Cardiac fibroblast (primary cell): ENCODE measurements around the gene ABCB7.
"Not testable (repeated sequence)": the region's sequence is repeated elsewhere in the genome, so short reads cannot be mapped to it uniquely, and the experiment has no call there.

Experiments used
- DNase-seq, 2 donors: peaks; one replicate each; pipeline versions ENCODE4 v3.0.0 to v3.0.0-alpha.2; 2010; ENCODE audit warnings: low read depth in 2 of 2
- H3K4me3 ChIP-seq, 2 donors: replicated peaks in 1 of 2; 1 replicate in 1 of 2; 2 replicates in 1 of 2; pipeline ENCODE4 v1.5.1; 2011; ENCODE audit warnings: low read depth in 2 of 2, low read length in 2 of 2, mild to moderate bottlenecking in 2 of 2, moderate library complexity in 1 of 2
- CTCF ChIP-seq: IDR thresholded peaks from one replicate; pipeline ENCODE4 v1.5.1; 2011; ENCODE audit warnings: low read depth, mild to moderate bottlenecking, low read length, inconsistent platforms

The ABCB7 gene

DNA sequence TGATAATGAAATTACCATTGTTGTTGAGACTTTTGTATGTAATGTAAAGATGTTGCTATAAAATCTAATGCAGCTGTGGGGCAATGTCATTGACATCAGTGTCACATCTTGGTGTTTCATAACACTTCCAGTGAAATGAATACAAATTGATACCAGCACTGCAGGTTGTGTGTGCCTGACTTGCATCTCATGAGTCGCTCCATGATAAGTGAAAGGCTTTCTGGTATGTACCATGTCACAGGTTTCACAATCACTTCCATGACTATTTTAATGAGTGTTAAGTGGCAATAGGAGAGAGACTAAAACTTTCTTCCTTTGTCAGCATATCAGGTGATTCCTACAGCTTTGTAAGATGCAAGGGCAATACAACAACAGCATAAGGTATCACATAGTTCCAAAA, 94.4 kb downstream of the ABCB7 start:
- no peak overlapping the region for H3K4me3 ChIP-seq
- DNase-seq, result peak in 1 of 2 donors; percentile 1
- TF ChIP-seq CTCF, result no peak

GRCh38 chrX:75051047-75051446, 105.0 kb downstream of the ABCB7 start:
- no peak overlapping the region for H3K4me3 ChIP-seq
- no peak for TF ChIP-seq CTCF
- DNase-seq, result no peak

GRCh38 chrX:75045369-75045768, 110.7 kb downstream of the ABCB7 start:
- no peak for TF ChIP-seq CTCF
- DNase-seq, result no peak
- H3K4me3 ChIP-seq, result no peak overlapping the region

DNA sequence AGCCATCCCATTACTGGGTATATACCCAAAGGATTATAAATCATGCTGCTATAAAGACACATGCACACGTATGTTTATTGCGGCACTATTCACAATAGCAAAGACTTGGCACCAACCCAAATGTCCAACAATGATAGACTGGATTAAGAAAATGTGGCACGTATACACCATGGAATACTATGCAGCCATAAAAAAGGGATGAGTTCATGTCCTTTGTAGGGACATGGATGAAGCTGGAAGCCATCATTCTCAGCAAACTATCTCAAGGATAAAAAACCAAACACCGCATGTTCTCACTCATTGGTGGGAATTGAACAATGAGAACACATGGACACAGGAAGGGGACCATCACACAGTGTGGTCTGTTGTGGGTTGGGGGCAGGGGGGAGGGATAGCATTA, 111.9 kb downstream of the ABCB7 start:
- not testable (repeated sequence) for DNase-seq, H3K4me3 ChIP-seq

GRCh38 chrX:75038925-75039324, 117.2 kb downstream of the ABCB7 start:
- no peak overlapping the region for H3K4me3 ChIP-seq
- peak; percentile 38 for TF ChIP-seq CTCF
- peak; percentile 24 to 50 for DNase-seq
